HCT116 (cell line): Measurements from ENCODE around the gene PARP14. TPM values are rescaled to one million over a fixed set of nuclear protein-coding genes. Genes with fewer than 3 reads are reported as not detected.

ENCODE experiments used
- ATAC-seq: fragments of 200-7000 bp; cut with Tn5 transposase; 2 replicates; pipeline ENCODE4 v1.9.1; 2020; ENCODE audit warnings: mild to moderate bottlenecking, moderate library complexity
- BruUV-seq: library from RNA; stranded (reverse); fragments of 400-500 nt; replicated peaks from 2 replicates; lab custom pipeline; 2021; lab: Mats Ljungman, UMichigan
- CTCF ChIA-PET: fragments of 300-600 bp; sonication (Branson Sonifier 250); formaldehyde crosslinking; loops from one replicate; lab custom pipeline; 2021; ENCODE audit warnings: antibody characterized with exemption; lab: Charles Lee
- POLR2A ChIA-PET: fragments of 300-600, 350-600 bp; sonication (Branson Sonifier 250); formaldehyde crosslinking; loops from one replicate; lab custom pipeline; 2021; ENCODE audit warnings: antibody characterized with exemption; lab: Charles Lee
- RAD21 ChIA-PET, 2 experiments: fragments of 300-600 bp; sonication (Branson Sonifier 250); formaldehyde crosslinking; loops; one replicate each; lab custom pipeline; 2023; ENCODE audit warnings: low total read pairs in 2 of 2; ENCODE audit not compliant: uncharacterized antibody in 2 of 2, unreplicated experiment in 2 of 2, low non-redundant PET in 1 of 2; lab: Charles Lee
- DNase-seq: peaks from one replicate; pipeline ENCODE4 v3.0.0-alpha.2; 2010; ENCODE audit warnings: low read depth, low spot score
- H2AFZ ChIP-seq: fragments of 200-600 bp; shearing (Covaris generic), sonication (generic); 2 replicates; pipeline ENCODE4 v1.6.1; 2017; ENCODE audit warnings: low read depth, mixed run types, mixed read lengths, antibody characterized with exemption, low read length; ENCODE audit not compliant: poor library complexity, severe bottlenecking
- H3K27ac ChIP-seq: 2 replicates; pipeline ENCODE4 v1.5.1; 2012; ENCODE audit warnings: low read depth, low read length
- H3K27me3 ChIP-seq: fragments of 200-600 bp; sonication (generic); 2 replicates; pipeline ENCODE4 v1.6.1; 2016; ENCODE audit warnings: mixed run types, low read length, mixed read lengths; ENCODE audit not compliant: insufficient read depth
- H3K36me3 ChIP-seq, 2 experiments: fragments of 200-500 bp in 1 of 2; fragments of 200-600 bp in 1 of 2; sonication (Bioruptor generic) in 1 of 2; sonication (generic) in 1 of 2; 2 replicates each; pipeline versions ENCODE4 v1.5.1 to v1.6.1; 2014 to 2016; ENCODE audit warnings: low read length in 2 of 2, inconsistent platforms in 1 of 2, mixed read lengths in 1 of 2, mixed run types in 1 of 2; ENCODE audit not compliant: insufficient read depth in 2 of 2, control insufficient read depth in 1 of 2
- H3K4me1 ChIP-seq, 2 experiments: fragments of 200-600 bp in 1 of 2; sonication (generic) in 1 of 2; 2 replicates each; pipeline versions ENCODE4 v1.5.1 to v1.6.1; 2012 to 2017; ENCODE audit warnings: low read length in 2 of 2, inconsistent platforms in 1 of 2, mild to moderate bottlenecking in 1 of 2, mixed read lengths in 1 of 2, mixed run types in 1 of 2, moderate library complexity in 1 of 2; ENCODE audit not compliant: insufficient read depth in 2 of 2, control insufficient read depth in 1 of 2
- H3K4me2 ChIP-seq: fragments of 200-600 bp; sonication (generic); 2 replicates; pipeline ENCODE4 v1.6.1; 2017; ENCODE audit warnings: mixed run types, low read length, mixed read lengths
- H3K4me3 ChIP-seq, 2 experiments: fragments of 200-600 bp in 1 of 2; sonication (generic) in 1 of 2; replicated peaks in 1 of 2; 2 replicates each; pipeline ENCODE4 v1.5.1; 2011 to 2016; ENCODE audit warnings: low read length in 2 of 2, control low read depth in 1 of 2, low read depth in 1 of 2, mild to moderate bottlenecking in 1 of 2, mixed read lengths in 1 of 2, mixed run types in 1 of 2
- H3K79me2 ChIP-seq: fragments of 200-600 bp; sonication (generic); 2 replicates; pipeline ENCODE4 v1.6.1; 2017; ENCODE audit warnings: mild to moderate bottlenecking, mixed run types, low read length, moderate library complexity, mixed read lengths; ENCODE audit not compliant: insufficient read depth
- H3K9ac ChIP-seq: fragments of 200-600 bp; sonication (generic); 2 replicates; pipeline ENCODE4 v1.6.1; 2016; ENCODE audit warnings: low read length, mixed read lengths
- H3K9me2 ChIP-seq: fragments of 200-600 bp; sonication (generic), shearing (Covaris generic); 2 replicates; pipeline ENCODE4 v1.6.1; 2017; ENCODE audit warnings: mixed run types, mild to moderate bottlenecking, moderate library complexity; ENCODE audit not compliant: insufficient read depth
- H3K9me3 ChIP-seq, 2 experiments: fragments of 200-500 bp in 1 of 2; fragments of 200-600 bp in 1 of 2; sonication (Bioruptor generic) in 1 of 2; sonication (generic) in 1 of 2; 2 replicates each; pipeline ENCODE4 v1.6.1; 2014 to 2017; ENCODE audit warnings: low read length in 2 of 2, mixed read lengths in 2 of 2, inconsistent platforms in 1 of 2, low read depth in 1 of 2, mild to moderate bottlenecking in 1 of 2, mixed run types in 1 of 2, moderate library complexity in 1 of 2; ENCODE audit not compliant: control insufficient read depth in 1 of 2, insufficient read depth in 1 of 2
- H4K20me1 ChIP-seq: fragments of 200-600 bp; sonication (generic), shearing (Covaris generic); 2 replicates; pipeline ENCODE4 v1.6.1; 2017; ENCODE audit warnings: mixed run types, mild to moderate bottlenecking, moderate library complexity; ENCODE audit not compliant: insufficient read depth
- CTCF ChIP-seq, 3 experiments: fragments of 200-600 bp in 1 of 3; sonication (generic) in 1 of 3; IDR thresholded peaks in 2 of 3; conservative IDR thresholded peaks in 1 of 3; 2 replicates each; pipeline ENCODE4 v1.5.1; 2012 to 2017; ENCODE audit warnings: low read depth in 2 of 3, low read length in 2 of 3, antibody characterized with exemption in 1 of 3, borderline replicate concordance in 1 of 3, control low read depth in 1 of 3, mild to moderate bottlenecking in 1 of 3, mixed read lengths in 1 of 3, mixed run types in 1 of 3, moderate library complexity in 1 of 3; ENCODE audit not compliant: insufficient read depth in 1 of 3
- EGR1 ChIP-seq: IDR thresholded peaks from 2 replicates; pipeline ENCODE4 v1.6.1; 2012; ENCODE audit warnings: low read depth
- ELF1 ChIP-seq: IDR thresholded peaks from 2 replicates; pipeline ENCODE4 v1.6.1; 2012; ENCODE audit warnings: low read depth, borderline replicate concordance
- EZH2phosphoT487 ChIP-seq: fragments of 200-600 bp; IDR thresholded peaks from 2 replicates; pipeline ENCODE4 v1.6.1; 2018; ENCODE audit warnings: antibody characterized with exemption, borderline replicate concordance
- JUND ChIP-seq: IDR thresholded peaks from 2 replicates; pipeline ENCODE4 v1.6.1; 2012
- REST ChIP-seq: IDR thresholded peaks from 2 replicates; pipeline ENCODE4 v1.6.1; 2012; ENCODE audit warnings: low read depth
- SIN3A ChIP-seq: IDR thresholded peaks from 2 replicates; pipeline ENCODE4 v1.6.1; 2012; ENCODE audit warnings: low read depth
- SRF ChIP-seq: IDR thresholded peaks from 2 replicates; pipeline ENCODE4 v1.6.1; 2012; ENCODE audit warnings: low read depth
- intact Hi-C: fragments of 100-400 bp; cut with micrococcal nuclease; formaldehyde crosslinking; loops from 2 replicates; pipeline ENCODE4 v1.10.0; 2022
- total RNA-seq: library from RNA; stranded (reverse); gene quantifications from one replicate; pipeline ENCODE4 v1.2.1, GENCODE V29; 2021; ENCODE audit not compliant: unreplicated experiment

PARP14 gene
- total RNA-seq, 1 experiment from 2014 or later: 12.2 TPM

- intact Hi-C loops: no loop called here
- no peaks in the 10 kb centered on the region for H3K9me2 ChIP-seq
- no peaks in the 10 kb centered on the region for H3K9me3 ChIP-seq
- RAD21 ChIA-PET: no interaction called here
- no peaks in the 10 kb centered on the region for H3K4me1 ChIP-seq
- no peak overlapping the region for H3K4me2 ChIP-seq
- CTCF ChIA-PET: no interaction called here
- DNase-seq (no peak), ATAC-seq (no peak)
- POLR2A ChIA-PET: no interaction called here
- TF ChIP-seq EZH2phosphoT487 (no peak), SRF (no peak), JUND (no peak), SIN3A (no peak), EGR1 (no peak), REST (no peak), ELF1 (no peak), CTCF (IDR thresholded peaks at IDR 0.05 in 2 of 3, conservative IDR thresholded peaks at IDR 0.05 in 1 of 3; ENCODE audit: borderline replicate concordance in 1 of 3, insufficient read depth in 1 of 3, low read depth in 2 of 3, low read length in 2 of 3) (no peak)
- no peak overlapping the region for H3K4me3 ChIP-seq
- H3K9ac ChIP-seq: no peak overlapping the region
- no peaks in the 10 kb centered on the region for H4K20me1 ChIP-seq
- BruUV-seq: no TSS peak
- H3K79me2 ChIP-seq: no peaks in the 10 kb centered on the region
- no peaks in the 10 kb centered on the region for H3K27me3 ChIP-seq
- peaks cover 1 to 2% of the 10 kb centered on the region in 2 experiments; a peak in 2 of 4 replicates for H3K36me3 ChIP-seq
- no peak overlapping the region for H2AFZ ChIP-seq
- no peak overlapping the region for H3K27ac ChIP-seq
Measured at GRCh38 chr3:122692674-122693073, 12.0 kb downstream of the PARP14 start.
